Gastrocnemius medialis (tissue), 4 donors: Measurements from ENCODE around the gene PREPL.

Source experiments
- POLR2A ChIP-seq, 2 donors: fragments of 450-650 bp; IDR thresholded peaks; one replicate each; pipeline ENCODE4 v1.6.1; 2017; ENCODE audit warnings: antibody characterized with exemption in 2 of 2, mild to moderate bottlenecking in 2 of 2, moderate library complexity in 2 of 2
- TF ChIP-seq, protein P1 (sequence below), 5 experiments: fragments of 450-650 bp in 3 of 5; fragments of 200-600 bp in 2 of 5; sonication (generic) in 2 of 5; IDR thresholded peaks in 4 of 5; conservative IDR thresholded peaks in 1 of 5; 1 replicate in 4 of 5; 2 replicates in 1 of 5; pipeline ENCODE4 v1.5.1; 2016 to 2019; ENCODE audit warnings: antibody characterized with exemption in 5 of 5, mild to moderate bottlenecking in 3 of 5, moderate library complexity in 3 of 5

DNA sequence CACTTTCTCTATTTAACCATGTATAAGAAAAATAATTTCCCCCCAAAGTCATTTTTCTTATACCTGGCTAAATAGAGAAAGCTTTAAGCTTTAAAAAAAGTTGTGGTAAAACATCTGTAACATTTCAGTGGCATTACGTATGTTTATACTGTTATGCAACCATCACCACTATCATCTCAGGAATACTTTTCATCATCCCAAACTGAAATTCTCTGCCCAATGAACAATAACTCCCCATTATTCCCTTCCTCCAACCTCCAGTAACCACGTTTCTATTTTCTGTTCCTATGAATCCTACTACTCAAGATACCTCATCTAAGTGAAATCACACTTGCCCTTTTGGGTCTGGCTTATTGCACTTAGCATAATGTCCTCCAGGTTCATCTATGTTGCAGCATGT lies 87.7 kb downstream of the PREPL start:
- TF ChIP-seq, protein P1, sequence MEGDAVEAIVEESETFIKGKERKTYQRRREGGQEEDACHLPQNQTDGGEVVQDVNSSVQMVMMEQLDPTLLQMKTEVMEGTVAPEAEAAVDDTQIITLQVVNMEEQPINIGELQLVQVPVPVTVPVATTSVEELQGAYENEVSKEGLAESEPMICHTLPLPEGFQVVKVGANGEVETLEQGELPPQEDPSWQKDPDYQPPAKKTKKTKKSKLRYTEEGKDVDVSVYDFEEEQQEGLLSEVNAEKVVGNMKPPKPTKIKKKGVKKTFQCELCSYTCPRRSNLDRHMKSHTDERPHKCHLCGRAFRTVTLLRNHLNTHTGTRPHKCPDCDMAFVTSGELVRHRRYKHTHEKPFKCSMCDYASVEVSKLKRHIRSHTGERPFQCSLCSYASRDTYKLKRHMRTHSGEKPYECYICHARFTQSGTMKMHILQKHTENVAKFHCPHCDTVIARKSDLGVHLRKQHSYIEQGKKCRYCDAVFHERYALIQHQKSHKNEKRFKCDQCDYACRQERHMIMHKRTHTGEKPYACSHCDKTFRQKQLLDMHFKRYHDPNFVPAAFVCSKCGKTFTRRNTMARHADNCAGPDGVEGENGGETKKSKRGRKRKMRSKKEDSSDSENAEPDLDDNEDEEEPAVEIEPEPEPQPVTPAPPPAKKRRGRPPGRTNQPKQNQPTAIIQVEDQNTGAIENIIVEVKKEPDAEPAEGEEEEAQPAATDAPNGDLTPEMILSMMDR (IDR thresholded peaks at IDR 0.05 in 4 of 5, conservative IDR thresholded peaks at IDR 0.05 in 1 of 5), result no peak
- TF ChIP-seq POLR2A (IDR thresholded peaks at IDR 0.05), result no peak
